H1 (cell line): ENCODE results near the gene KCMF1. TPM values are rescaled to one million over a fixed set of nuclear protein-coding genes. Genes with fewer than 3 reads are reported as not detected.

ENCODE experiments used
- CTCF ChIA-PET: fragments of 300-600 bp; sonication (Branson Sonifier 250); formaldehyde crosslinking; loops from one replicate; lab custom pipeline; 2021; ENCODE audit not compliant: partially characterized antibody; lab: Charles Lee
- POLR2A ChIA-PET: fragments of 300-600 bp; sonication (Branson Sonifier 250); formaldehyde crosslinking; loops from one replicate; lab custom pipeline; 2021; ENCODE audit warnings: inconsistent platforms; ENCODE audit not compliant: partially characterized antibody; lab: Charles Lee
- DNase-seq, 2 experiments: peaks; one replicate each; pipeline versions ENCODE4 v3.0.0 to v3.0.0-alpha.2; 2010 to 2022; ENCODE audit warnings: low spot score in 2 of 2, low read depth in 1 of 2, mixed read lengths in 1 of 2
- FAIRE-seq: peaks from 2 replicates; lab custom pipeline; 2011; peaks lifted over from hg19 to GRCh38; lab: Jason Lieb, UNC
- H2AFZ ChIP-seq: 2 replicates; pipeline ENCODE4 v1.8.1; 2012; ENCODE audit warnings: low read length, inconsistent platforms
- H2AK5ac ChIP-seq: 2 replicates; pipeline ENCODE4 v1.6.1; 2013; ENCODE audit warnings: low read depth, low read length
- H2BK120ac ChIP-seq: replicated peaks from 2 replicates; pipeline ENCODE3; 2013; ENCODE audit warnings: low read depth, low read length, inconsistent platforms
- H2BK12ac ChIP-seq: 2 replicates; pipeline ENCODE4 v1.6.1; 2013; ENCODE audit warnings: low read depth, low read length
- H2BK15ac ChIP-seq: 2 replicates; pipeline ENCODE4 v1.6.1; 2013; ENCODE audit warnings: low read length
- H2BK20ac ChIP-seq: 2 replicates; pipeline ENCODE4 v1.6.1; 2013; ENCODE audit warnings: low read length
- H2BK5ac ChIP-seq: 2 replicates; pipeline ENCODE4 v1.6.1; 2013; ENCODE audit warnings: low read depth, low read length
- H3K14ac ChIP-seq: 2 replicates; pipeline ENCODE4 v1.6.1; 2013; ENCODE audit warnings: inconsistent platforms; ENCODE audit not compliant: insufficient read length
- H3K18ac ChIP-seq: 2 replicates; pipeline ENCODE4 v1.6.1; 2013; ENCODE audit warnings: low read length; ENCODE audit errors: extremely low read depth
- H3K23ac ChIP-seq: 2 replicates; pipeline ENCODE4 v1.6.1; 2013; ENCODE audit warnings: inconsistent platforms; ENCODE audit not compliant: insufficient read length
- H3K23me2 ChIP-seq: 2 replicates; pipeline ENCODE4 v1.6.1; 2013; ENCODE audit warnings: low read depth, low read length
- H3K27ac ChIP-seq: 2 replicates; pipeline ENCODE4 v1.6.1; 2011; ENCODE audit warnings: low read depth, low read length, inconsistent platforms
- H3K27me3 ChIP-seq, 4 experiments: replicated peaks in 1 of 4; 1 replicate in 1 of 4; 2 replicates in 3 of 4; pipeline versions ENCODE4 v1.6.1 to v1.8.1; 2011 to 2013; ENCODE audit warnings: low read length in 3 of 4, mild to moderate bottlenecking in 3 of 4, inconsistent platforms in 2 of 4, mixed read lengths in 2 of 4, moderate library complexity in 1 of 4; ENCODE audit not compliant: control insufficient read depth in 3 of 4, insufficient read depth in 3 of 4; ENCODE audit errors: extremely low read depth in 1 of 4
- H3K36me3 ChIP-seq, 4 experiments: 2 replicates each; pipeline versions ENCODE4 v1.6.1 to v1.8.1; 2011 to 2013; ENCODE audit warnings: mild to moderate bottlenecking in 4 of 4, low read length in 3 of 4, moderate library complexity in 2 of 4, control low read depth in 1 of 4, inconsistent platforms in 1 of 4; ENCODE audit not compliant: insufficient read depth in 4 of 4, control insufficient read depth in 2 of 4
- H3K4ac ChIP-seq: replicated peaks from 2 replicates; pipeline ENCODE3; 2013; ENCODE audit warnings: low read length, low read depth, mixed read lengths, inconsistent platforms; ENCODE audit not compliant: insufficient read length
- H3K4me1 ChIP-seq, 4 experiments: replicated peaks in 1 of 4; 1 replicate in 1 of 4; 2 replicates in 3 of 4; pipeline versions ENCODE4 v1.6.1 to v1.8.1; 2011 to 2013; ENCODE audit warnings: low read length in 3 of 4, inconsistent platforms in 2 of 4, mixed read lengths in 1 of 4; ENCODE audit not compliant: insufficient read depth in 4 of 4, control insufficient read depth in 3 of 4
- H3K4me2 ChIP-seq, 2 experiments: 2 replicates each; pipeline versions ENCODE4 v1.6.1 to v1.8.1; 2011 to 2013; ENCODE audit warnings: low read depth in 2 of 2, low read length in 2 of 2, control low read depth in 1 of 2, inconsistent platforms in 1 of 2, mild to moderate bottlenecking in 1 of 2; ENCODE audit not compliant: insufficient read depth in 1 of 2
- H3K4me3 ChIP-seq, 4 experiments: fragments of 200-600, 300-600 bp in 1 of 4; sonication (generic), shearing (Covaris generic), sonication (Bioruptor Twin) in 1 of 4; 2 replicates each; pipeline versions ENCODE4 v1.5.1 to v1.8.1; 2011 to 2016; ENCODE audit warnings: low read length in 4 of 4, low read depth in 3 of 4, control low read depth in 2 of 4, inconsistent platforms in 2 of 4, mild to moderate bottlenecking in 2 of 4, mixed read lengths in 1 of 4, moderate library complexity in 1 of 4; ENCODE audit not compliant: insufficient read depth in 2 of 4; ENCODE audit errors: extremely low read depth in 1 of 4
- H3K56ac ChIP-seq: replicated peaks from 2 replicates; pipeline ENCODE3; 2013; ENCODE audit warnings: low read depth, mild to moderate bottlenecking, mixed read lengths, low read length, inconsistent platforms; ENCODE audit not compliant: insufficient read length
- H3K79me1 ChIP-seq: 2 replicates; pipeline ENCODE4 v1.6.1; 2013; ENCODE audit warnings: low read depth, low read length, control low read depth
- H3K79me2 ChIP-seq, 2 experiments: 2 replicates each; pipeline versions ENCODE4 v1.6.1 to v1.8.1; 2012 to 2013; ENCODE audit warnings: low read length in 2 of 2, mild to moderate bottlenecking in 2 of 2, inconsistent platforms in 1 of 2; ENCODE audit not compliant: insufficient read depth in 2 of 2, control insufficient read depth in 1 of 2
- H3K9ac ChIP-seq, 4 experiments: replicated peaks in 1 of 4; 1 replicate in 1 of 4; 2 replicates in 3 of 4; pipeline versions ENCODE4 v1.6.1 to v1.8.1; 2011 to 2013; ENCODE audit warnings: low read depth in 3 of 4, low read length in 3 of 4, control low read depth in 2 of 4, mild to moderate bottlenecking in 2 of 4, moderate library complexity in 2 of 4, inconsistent platforms in 1 of 4; ENCODE audit errors: extremely low read depth in 1 of 4
- H3K9me3 ChIP-seq, 2 experiments: 2 replicates each; pipeline versions ENCODE4 v1.6.1 to v1.8.1; 2012 to 2013; ENCODE audit warnings: mild to moderate bottlenecking in 2 of 2, moderate library complexity in 2 of 2, control low read depth in 1 of 2, inconsistent platforms in 1 of 2, low read depth in 1 of 2, low read length in 1 of 2, mixed read lengths in 1 of 2; ENCODE audit not compliant: insufficient read depth in 2 of 2
- H4K20me1 ChIP-seq, 2 experiments: replicated peaks in 1 of 2; 2 replicates each; pipeline versions ENCODE3 to v1.8.1; 2011 to 2013; ENCODE audit warnings: inconsistent platforms in 2 of 2, low read length in 2 of 2, mild to moderate bottlenecking in 1 of 2; ENCODE audit not compliant: insufficient read depth in 2 of 2, control insufficient read depth in 1 of 2
- H4K5ac ChIP-seq: 2 replicates; pipeline ENCODE4 v1.6.1; 2013; ENCODE audit warnings: low read length, low read depth, mixed read lengths, inconsistent platforms; ENCODE audit not compliant: insufficient read length
- H4K8ac ChIP-seq: 2 replicates; pipeline ENCODE4 v1.8.0; 2013; ENCODE audit warnings: mild to moderate bottlenecking, moderate library complexity, low read length, inconsistent platforms; ENCODE audit not compliant: insufficient read depth; ENCODE audit errors: extremely low read depth
- H4K91ac ChIP-seq: replicated peaks from 2 replicates; pipeline ENCODE3; 2013; ENCODE audit warnings: low read length, mixed read lengths, inconsistent platforms; ENCODE audit not compliant: insufficient read length
- ATF3 ChIP-seq: IDR thresholded peaks from 2 replicates; pipeline ENCODE4 v1.6.1; 2011; ENCODE audit warnings: low read depth, mild to moderate bottlenecking, low read length; ENCODE audit not compliant: insufficient read depth
- CBX5 ChIP-seq: fragments of 300-800, 300-1000 bp; sonication (generic); IDR thresholded peaks from 2 replicates; pipeline ENCODE4 v1.7.1; 2016; ENCODE audit warnings: antibody characterized with exemption, low read length, low read depth
- CEBPB ChIP-seq: IDR thresholded peaks from 2 replicates; pipeline ENCODE4 v1.6.1; 2012; ENCODE audit warnings: low read depth, low read length
- EP300 ChIP-seq, 2 experiments: IDR thresholded peaks; 1 replicate in 1 of 2; 2 replicates in 1 of 2; pipeline ENCODE4 v1.6.1; 2011 to 2012; ENCODE audit warnings: low read depth in 2 of 2, low read length in 2 of 2, mild to moderate bottlenecking in 2 of 2, borderline replicate concordance in 1 of 2, inconsistent platforms in 1 of 2, moderate library complexity in 1 of 2
- JUN ChIP-seq: IDR thresholded peaks from 2 replicates; pipeline ENCODE4 v1.6.1; 2011; ENCODE audit warnings: low read depth, mild to moderate bottlenecking, improper control_type of control experiment, low read length
- NRF1 ChIP-seq: IDR thresholded peaks from 2 replicates; pipeline ENCODE4 v1.6.1; 2011; ENCODE audit warnings: mild to moderate bottlenecking, low read depth, low read length, improper control_type of control experiment
- POLR2A ChIP-seq, 2 experiments: IDR thresholded peaks; 1 replicate in 1 of 2; 2 replicates in 1 of 2; pipeline ENCODE4 v1.6.1; 2011; ENCODE audit warnings: low read depth in 2 of 2, low read length in 2 of 2, mild to moderate bottlenecking in 2 of 2; ENCODE audit errors: control extremely low read depth in 1 of 2
- SP2 ChIP-seq: IDR thresholded peaks from 2 replicates; pipeline ENCODE4 v1.6.1; 2012; ENCODE audit warnings: mild to moderate bottlenecking, low read length, inconsistent platforms
- SUZ12 ChIP-seq: fragments of 200-600 bp; sonication (generic); IDR thresholded peaks from 2 replicates; pipeline ENCODE4 v1.6.1; 2012; ENCODE audit warnings: mild to moderate bottlenecking, inconsistent platforms, low read length, moderate library complexity, mixed read lengths
- TAF7 ChIP-seq: optimal IDR thresholded peaks from 2 replicates; pipeline ENCODE3; 2011; ENCODE audit warnings: low read depth, mild to moderate bottlenecking, inconsistent platforms, low read length, moderate library complexity, borderline replicate concordance
- TBP ChIP-seq: IDR thresholded peaks from 2 replicates; pipeline ENCODE4 v1.6.1; 2011; ENCODE audit warnings: low read depth, low read length, improper control_type of control experiment
- WGBS, 2 experiments: shearing (Covaris generic) in 1 of 2; methylation state at CpG; one replicate each; pipeline versions ENCODE4 v1.1.6 to v1.1.7; 2013 to 2015; ENCODE audit warnings: low lambda C conversion rate in 2 of 2, mixed read lengths in 2 of 2, inconsistent platforms in 1 of 2, low coverage in 1 of 2, missing lambda C conversion rate in 1 of 2; ENCODE audit not compliant: insufficient replicate concordance in 2 of 2, insufficient coverage in 1 of 2, insufficient read length in 1 of 2; ENCODE audit errors: extremely low coverage in 1 of 2, missing lambda C conversion rate in 1 of 2; 5-methylcytosine and 5-hydroxymethylcytosine counted together
- polyA plus RNA-seq, 7 experiments: library from polyadenylated mRNA; depleted of rRNA in 3 of 7; stranded (reverse) in 5 of 7; unstranded in 2 of 7; fragments of >200 nt in 5 of 7; fragments of 200-250 nt in 2 of 7; gene quantifications; 1 replicate in 5 of 7; 2 replicates in 1 of 7; 4 replicates in 1 of 7; pipeline versions ENCODE4 v1.2.1 to v1.2.3, GENCODE V29; 2011 to 2013; ENCODE audit warnings: missing spikeins in 2 of 7, mixed read lengths in 2 of 7
- total RNA-seq: library from RNA; stranded (reverse); fragmentation: NEBNext Ultra II Directional; extraction: Animal tissue kit (Norgen Biotek cat#: 25700); gene quantifications from 2 replicates; pipeline ENCODE4 v1.2.1, GENCODE V29; 2021

Gene KCMF1
- total and polyA plus RNA-seq, 2 of the 8 experiments (the other 6 are each of a cell fraction or from before 2014, with no cell fraction given) = 86.9 to 149 TPM

- Histone ChIP-seq H3K27me3 (no peaks in the 10 kb centered on the region), H2BK15ac (peak overlapping the region; percentile 85), H3K4me3 (peak overlapping the region; percentile 95 to 99 (median 96)), H4K20me1 (peaks cover 3 to 13% of the 10 kb centered on the region in 2 experiments), H3K4ac (peak overlapping the region; percentile 95), H3K79me2 (peaks cover 45 to 89% of the 10 kb centered on the region in 2 experiments), H2BK12ac (peak overlapping the region; percentile 55; the same call in 1 of the 2 replicates), H3K9me3 (no peaks in the 10 kb centered on the region), H3K14ac (peak overlapping the region; percentile 27), H2BK120ac (peak overlapping the region; percentile 98), H3K79me1 (peaks cover 3% of the 10 kb centered on the region), H3K23ac (peak overlapping the region; percentile 99), H2AFZ (no peak overlapping the region), H3K4me1 (peaks cover 0 to 5% (median 5%) of the 10 kb centered on the region in 4 experiments; a peak in 5 of 7 replicates), H4K8ac (peak overlapping the region; percentile 96), H3K18ac (peak overlapping the region; percentile 96), H2BK5ac (peak overlapping the region; percentile 92), H3K56ac (peak overlapping the region; percentile 94), H2BK20ac (no peak overlapping the region), H3K27ac (peak overlapping the region; percentile 95), H3K9ac (peak overlapping the region; percentile 89 to 95 (median 94)), H4K91ac (peak overlapping the region; percentile 99), H3K36me3 (peaks cover 0 to 21% (median 7%) of the 10 kb centered on the region in 4 experiments; a peak in 3 of 8 replicates), H3K4me2 (peak overlapping the region; percentile 89 to 92), H3K23me2 (peaks cover 7% of the 10 kb centered on the region; the same call in 1 of the 2 replicates), H2AK5ac (no peak overlapping the region), H4K5ac (peak overlapping the region; percentile 98)
- peak in 1 of 2 experiments; percentile 77 for DNase-seq
- POLR2A ChIA-PET = interaction anchor here (0.5 to 12.0 kb wide), 10 partner anchors 10 to 89 kb away, joined by 3 to 288 read pairs (median 4); no protein-coding TSS in a partner anchor
- 0% methylated on average over 33 of the region's 65 CpGs; no CpG with 5 or more reads in 1 of the 2 experiments for WGBS, 2 experiments
- CTCF ChIA-PET = interaction anchor here (1.0 to 2.5 kb wide), 6 partner anchors 11 to 64 kb away, joined by 3 to 12 read pairs (median 4); no protein-coding TSS in a partner anchor
- FAIRE-seq = no peak
- TF ChIP-seq CEBPB = no peak
- no peak for TF ChIP-seq SUZ12
- no peak for TF ChIP-seq SP2
- TF ChIP-seq JUN = no peak
- TF ChIP-seq NRF1 = no peak
- TF ChIP-seq EP300 (IDR thresholded peaks at IDR 0.05; ENCODE audit: borderline replicate concordance in 1 of 2, low read depth in 2 of 2, low read length in 2 of 2) = no peak
- TF ChIP-seq TBP = peak; percentile 25; the same call in 1 of the 2 replicates
- peak; percentile 42 for TF ChIP-seq TAF7
- TF ChIP-seq CBX5 = no peak
- no peak for TF ChIP-seq ATF3
- peak in 1 of 2 experiments; percentile 62; a peak in 2 of 3 replicates for TF ChIP-seq POLR2A (IDR thresholded peaks at IDR 0.05; ENCODE audit: control extremely low read depth in 1 of 2, low read depth in 2 of 2, low read length in 2 of 2)
Measured at GRCh38 chr2:84970210-84970867, 622 bp upstream of the KCMF1 start.
